ENCODE data around the gene KIAA1328.
A peak's percentile ranks its signal among the peaks of the same experiment; 100 is the strongest.

Gene KIAA1328

DNA sequence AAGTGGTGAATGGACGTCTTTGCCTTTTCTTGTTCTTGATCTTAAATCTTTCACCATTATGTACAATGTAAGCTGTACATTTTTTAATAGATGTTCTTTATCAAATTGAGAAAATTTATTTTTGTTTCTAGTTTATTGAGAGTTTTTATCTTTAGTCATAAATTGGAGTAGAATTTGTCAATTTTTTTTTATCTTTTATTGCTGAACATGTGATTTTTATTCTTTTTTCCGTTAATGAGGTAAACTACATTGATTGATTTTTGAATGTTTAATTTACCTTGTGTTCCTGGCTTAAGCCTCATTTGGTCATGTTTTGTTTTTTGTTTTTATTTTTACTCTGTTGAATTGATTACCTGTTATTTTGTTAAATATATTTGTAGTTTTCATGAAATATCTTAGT, 19.7 kb downstream of the KIAA1328 start:
- DNase-seq (ENCODE audit: low read depth) = no peak
- TF ChIP-seq, protein P1, sequence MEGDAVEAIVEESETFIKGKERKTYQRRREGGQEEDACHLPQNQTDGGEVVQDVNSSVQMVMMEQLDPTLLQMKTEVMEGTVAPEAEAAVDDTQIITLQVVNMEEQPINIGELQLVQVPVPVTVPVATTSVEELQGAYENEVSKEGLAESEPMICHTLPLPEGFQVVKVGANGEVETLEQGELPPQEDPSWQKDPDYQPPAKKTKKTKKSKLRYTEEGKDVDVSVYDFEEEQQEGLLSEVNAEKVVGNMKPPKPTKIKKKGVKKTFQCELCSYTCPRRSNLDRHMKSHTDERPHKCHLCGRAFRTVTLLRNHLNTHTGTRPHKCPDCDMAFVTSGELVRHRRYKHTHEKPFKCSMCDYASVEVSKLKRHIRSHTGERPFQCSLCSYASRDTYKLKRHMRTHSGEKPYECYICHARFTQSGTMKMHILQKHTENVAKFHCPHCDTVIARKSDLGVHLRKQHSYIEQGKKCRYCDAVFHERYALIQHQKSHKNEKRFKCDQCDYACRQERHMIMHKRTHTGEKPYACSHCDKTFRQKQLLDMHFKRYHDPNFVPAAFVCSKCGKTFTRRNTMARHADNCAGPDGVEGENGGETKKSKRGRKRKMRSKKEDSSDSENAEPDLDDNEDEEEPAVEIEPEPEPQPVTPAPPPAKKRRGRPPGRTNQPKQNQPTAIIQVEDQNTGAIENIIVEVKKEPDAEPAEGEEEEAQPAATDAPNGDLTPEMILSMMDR (IDR thresholded peaks at IDR 0.05; ENCODE audit: control insufficient read depth, insufficient read depth, low read depth, low read length, missing control alignments) = no peak
- H3K4me3 ChIP-seq (ENCODE audit: control insufficient read depth, low read depth, low read length) = no peak overlapping the region

DNA sequence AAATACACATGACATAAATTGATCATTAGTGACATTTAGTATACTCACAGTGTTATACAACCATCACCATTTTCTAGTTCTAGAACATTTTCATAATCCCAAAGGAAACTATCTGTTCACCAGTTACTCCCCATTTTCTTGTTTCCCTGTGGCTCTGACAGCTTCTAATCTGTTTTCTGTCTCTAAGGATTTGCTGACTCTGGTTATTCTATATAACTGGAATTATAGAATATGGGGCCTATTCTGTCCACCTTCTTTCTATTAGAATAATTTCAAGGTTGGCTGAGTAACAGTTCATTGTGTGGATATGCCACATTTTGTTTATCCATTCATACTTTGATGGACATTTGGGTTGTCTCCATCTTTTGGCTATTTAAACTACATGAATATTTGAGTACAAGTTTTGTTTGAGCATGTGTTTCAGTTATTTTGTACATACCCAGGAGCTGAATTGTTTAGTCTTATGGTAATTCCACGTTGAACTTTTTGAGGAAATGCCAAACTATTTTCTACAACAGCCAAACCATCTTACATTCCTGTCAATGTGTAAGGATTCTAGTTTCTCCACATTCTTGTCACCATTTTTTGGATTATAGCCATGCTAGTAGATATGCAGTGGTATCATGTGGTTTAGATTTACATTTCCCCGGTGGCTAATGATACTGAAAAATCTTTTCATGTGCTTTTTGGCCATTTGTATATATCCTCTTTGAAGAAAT, 20.5 kb downstream of the KIAA1328 start:
- no peak for DNase-seq (ENCODE audit: low read depth)
- TF ChIP-seq, protein P1 (IDR thresholded peaks at IDR 0.05; ENCODE audit: control insufficient read depth, insufficient read depth, low read depth, low read length, missing control alignments) = no peak
- no peak overlapping the region for H3K4me3 ChIP-seq (ENCODE audit: control insufficient read depth, low read depth, low read length)

DNA sequence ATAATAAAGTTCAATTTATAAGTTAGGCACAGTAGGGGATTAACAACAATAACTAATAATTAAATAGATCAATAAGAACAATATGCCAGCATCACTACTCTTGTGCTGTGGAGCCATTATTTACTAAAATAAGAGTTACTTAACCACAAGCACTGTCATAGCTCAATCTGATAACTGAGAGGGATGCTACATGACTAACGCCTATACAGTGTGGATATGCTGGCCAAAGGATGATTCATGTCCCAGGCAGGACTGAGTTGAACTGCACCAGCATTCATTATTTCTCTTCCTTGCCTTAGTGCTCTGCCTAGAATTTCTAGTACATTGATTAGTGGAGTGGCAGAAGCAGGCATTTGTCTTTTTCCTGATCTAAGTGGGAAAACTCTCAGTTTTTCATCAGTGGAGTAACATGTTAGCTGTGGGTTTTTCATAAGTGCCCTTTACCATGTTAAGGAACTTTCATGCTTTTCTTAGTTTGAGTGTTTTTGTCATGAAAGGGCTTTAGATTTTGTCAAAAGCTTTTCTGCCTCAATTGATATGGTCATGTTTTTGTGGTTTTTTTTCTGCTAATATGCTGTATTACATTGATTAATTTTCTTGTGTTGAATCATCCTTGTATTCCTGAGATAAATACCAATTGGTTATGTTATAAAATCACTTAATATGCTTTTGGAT, 21.7 kb downstream of the KIAA1328 start:
- TF ChIP-seq, protein P1 (IDR thresholded peaks at IDR 0.05; ENCODE audit: control insufficient read depth, insufficient read depth, low read depth, low read length, missing control alignments) = no peak

DNA sequence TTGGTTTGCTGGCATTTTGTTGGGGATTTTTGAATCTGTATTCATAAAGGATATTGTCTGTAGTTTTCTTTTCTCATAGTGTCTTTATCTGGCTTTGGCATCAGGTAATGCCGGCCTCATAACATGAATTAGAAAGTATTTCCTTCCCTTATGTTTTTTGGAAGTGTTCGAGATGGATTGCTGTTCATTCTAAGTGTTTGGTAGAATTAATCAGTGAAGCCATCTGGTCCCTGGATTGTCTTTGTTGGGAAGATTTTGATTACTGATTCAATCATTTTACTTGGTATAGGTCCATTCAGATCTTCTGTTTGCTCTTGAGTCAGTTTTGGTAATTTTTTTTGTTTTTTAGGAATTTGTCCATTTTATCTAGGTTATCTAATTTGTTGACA, 22.3 kb downstream of the KIAA1328 start:
- no peak for DNase-seq (ENCODE audit: low read depth)
- TF ChIP-seq, protein P1 (IDR thresholded peaks at IDR 0.05; ENCODE audit: control insufficient read depth, insufficient read depth, low read depth, low read length, missing control alignments) = no peak
- no peak overlapping the region for H3K4me3 ChIP-seq (ENCODE audit: control insufficient read depth, low read depth, low read length)

More for the DNA sequence above, 21.7 kb downstream of the KIAA1328 start:
- H3K4me3 ChIP-seq (ENCODE audit: control insufficient read depth, low read depth, low read length) = no peak overlapping the region
- peak; percentile 73 for DNase-seq (ENCODE audit: low read depth)

DNA sequence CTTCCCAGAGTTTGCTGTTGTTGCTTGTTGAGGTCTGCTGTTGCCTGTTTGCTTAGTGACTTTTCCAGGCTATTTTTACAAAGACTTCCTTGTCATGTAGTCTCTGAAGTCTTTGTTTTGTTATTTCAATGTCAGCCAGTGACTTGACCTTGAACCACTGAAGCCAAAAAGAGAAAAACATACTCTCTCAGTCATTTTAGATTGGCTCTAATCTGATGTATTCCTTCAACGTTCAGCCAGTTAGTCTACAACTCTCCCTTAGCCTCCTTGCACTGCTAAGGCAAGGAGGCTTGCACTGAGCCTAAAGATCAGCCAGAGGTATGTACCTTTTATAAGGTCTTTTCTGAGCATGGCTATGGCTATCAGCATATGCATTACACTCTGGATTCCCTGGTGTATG, 27.9 kb downstream of the KIAA1328 start:
- TF ChIP-seq, protein P1 (IDR thresholded peaks at IDR 0.05; ENCODE audit: control insufficient read depth, insufficient read depth, low read depth, low read length, missing control alignments) = no peak
- DNase-seq (ENCODE audit: low read depth) = no peak
- no peak overlapping the region for H3K4me3 ChIP-seq (ENCODE audit: control insufficient read depth, low read depth, low read length)

DNA sequence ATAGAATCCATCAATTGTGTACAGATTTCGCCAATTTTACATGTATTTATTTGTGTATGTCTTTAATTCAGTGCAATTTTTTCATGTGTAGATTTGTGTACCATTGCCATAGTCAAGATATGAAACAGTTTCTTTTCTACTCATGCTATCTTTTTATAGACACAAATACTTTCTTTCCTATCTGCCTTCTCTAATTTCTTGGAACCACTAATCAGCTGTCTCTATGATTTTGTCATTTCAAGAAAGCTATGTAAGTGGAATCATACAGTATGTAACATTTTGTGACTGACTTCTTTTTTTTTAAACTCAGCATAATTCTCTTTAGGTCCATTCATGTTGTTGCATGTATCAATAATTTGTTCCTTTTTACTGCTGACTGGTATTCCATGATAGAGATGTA, 33.3 kb downstream of the KIAA1328 start:
- DNase-seq (ENCODE audit: low read depth) = no peak
- TF ChIP-seq, protein P1 (IDR thresholded peaks at IDR 0.05; ENCODE audit: control insufficient read depth, insufficient read depth, low read depth, low read length, missing control alignments) = no peak
- no peak overlapping the region for H3K4me3 ChIP-seq (ENCODE audit: control insufficient read depth, low read depth, low read length)
